HPDE6-E6E7 (cell line): ENCODE data around the gene STIL.
"Not testable (repeated sequence)": the region's sequence is repeated elsewhere in the genome, so short reads cannot be mapped to it uniquely, and the experiment has no call there.

Experiments
- DNase-seq: peaks from one replicate; pipeline ENCODE4 v3.0.0; 2011; ENCODE audit warnings: missing footprints; ENCODE audit errors: extremely low spot score

Gene STIL

GRCh38 chr1:47313915-47314664, at the start of gene STIL:
Gene STIL, minus strand, starts transcription at chr1:47314147. Its CDS starts 3,828 bp downstream, at chr1:47310319.
- DNase-seq: peak; percentile 99

GRCh38 chr1:47362828-47363227, 48.9 kb upstream of the STIL start:
- DNase-seq: no peak

- no peak for DNase-seq
These were observed 47.4 kb upstream of the STIL start for GRCh38 chr1:47361380-47361779.

DNA sequence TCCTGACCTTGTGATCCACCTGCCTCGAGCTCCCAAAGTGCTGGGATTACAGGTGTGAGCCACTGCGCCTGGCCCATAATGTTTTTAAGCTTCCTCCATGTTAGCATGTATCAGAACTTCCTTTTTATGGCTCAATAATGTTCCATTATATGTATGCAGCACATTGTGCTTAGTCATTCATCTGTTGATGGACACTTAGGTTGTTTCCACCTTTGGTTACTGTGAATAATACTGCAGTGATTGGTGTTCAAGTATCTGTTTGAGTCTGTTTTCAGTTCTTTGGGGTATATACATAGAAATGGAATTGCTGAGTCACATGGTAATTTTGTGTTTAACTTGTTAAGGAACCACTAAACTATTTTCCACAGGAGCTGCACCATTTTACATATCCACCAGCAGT, 37.4 kb upstream of the STIL start:
- no peak for DNase-seq

DNA sequence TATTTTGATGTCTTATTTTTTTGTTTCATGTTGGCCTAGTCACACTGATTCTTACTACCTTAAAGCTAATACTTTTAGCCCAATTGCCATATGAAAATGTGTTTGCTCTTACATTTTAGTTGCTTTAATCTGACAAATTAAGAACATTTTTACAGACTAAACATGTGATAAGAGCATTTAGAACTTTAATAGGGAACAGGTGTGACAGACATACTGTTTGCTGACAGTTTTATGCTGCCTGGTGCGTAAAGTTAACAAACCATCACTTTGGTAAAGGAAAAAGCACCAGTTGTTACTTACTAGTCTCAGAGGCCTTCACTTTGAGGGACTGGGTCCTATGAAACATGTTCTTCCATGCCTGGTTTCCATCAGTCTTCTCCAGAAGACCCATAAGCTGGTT, 34.3 kb upstream of the STIL start:
- no peak for DNase-seq

DNA sequence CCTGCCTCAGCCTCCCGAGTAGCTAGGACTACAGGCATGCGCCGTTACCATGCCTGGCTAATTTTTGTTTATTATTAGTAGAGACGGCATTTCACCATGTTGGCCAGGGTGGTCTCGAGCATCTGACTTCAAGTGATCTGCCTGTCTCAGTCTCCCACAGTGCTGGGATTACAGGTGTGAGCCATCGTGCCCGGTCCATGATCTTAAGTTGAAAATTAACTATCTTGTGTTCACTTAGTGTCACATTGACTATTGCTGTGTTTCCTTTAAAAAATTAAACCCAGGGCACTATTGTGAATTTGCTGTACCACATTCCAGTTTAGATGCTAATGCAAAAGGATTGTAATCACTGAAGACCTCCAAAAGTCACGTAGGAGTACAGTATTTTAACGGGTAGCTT, 33.8 kb upstream of the STIL start:
- DNase-seq: no peak

DNA sequence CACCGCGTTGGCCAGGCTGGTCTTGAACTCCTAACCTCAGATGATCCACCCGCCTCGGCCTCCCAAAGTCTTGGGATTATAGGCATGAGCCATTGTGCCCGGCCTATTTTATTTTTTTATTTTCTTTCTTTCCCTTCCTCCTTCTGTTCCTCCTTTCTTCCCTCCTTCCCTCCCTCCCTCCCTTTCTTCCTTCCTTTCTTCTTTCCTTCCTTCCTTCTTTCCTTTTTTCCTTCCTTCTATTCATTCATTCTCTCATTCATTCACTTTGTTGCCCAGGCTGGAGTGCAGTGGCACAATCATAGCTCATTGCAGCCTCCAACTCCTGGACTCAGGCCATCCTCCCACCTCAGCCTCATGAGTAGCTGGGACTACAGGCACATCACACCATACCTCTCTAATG, 33.0 kb upstream of the STIL start:
- not testable (repeated sequence) for DNase-seq

DNA sequence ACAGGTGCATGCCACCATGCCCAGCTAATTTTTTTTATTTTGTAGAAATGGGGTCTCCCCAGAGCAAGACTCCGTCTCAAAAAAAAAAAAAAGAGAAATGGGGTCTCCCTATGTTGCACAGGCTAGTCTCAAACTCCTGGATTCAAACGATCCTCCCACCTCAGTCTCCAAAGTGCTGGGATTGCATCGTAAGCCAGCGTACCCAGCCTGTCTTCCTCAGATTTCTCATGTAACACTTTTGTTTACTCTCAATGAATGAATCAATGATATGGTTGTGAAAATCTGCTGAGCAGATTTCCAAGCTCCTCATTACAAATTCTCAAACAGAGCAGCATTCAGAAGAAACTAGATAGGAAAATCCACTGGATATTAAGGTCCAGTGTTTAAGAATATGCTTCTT, 26.3 kb upstream of the STIL start:
- no peak for DNase-seq

DNA sequence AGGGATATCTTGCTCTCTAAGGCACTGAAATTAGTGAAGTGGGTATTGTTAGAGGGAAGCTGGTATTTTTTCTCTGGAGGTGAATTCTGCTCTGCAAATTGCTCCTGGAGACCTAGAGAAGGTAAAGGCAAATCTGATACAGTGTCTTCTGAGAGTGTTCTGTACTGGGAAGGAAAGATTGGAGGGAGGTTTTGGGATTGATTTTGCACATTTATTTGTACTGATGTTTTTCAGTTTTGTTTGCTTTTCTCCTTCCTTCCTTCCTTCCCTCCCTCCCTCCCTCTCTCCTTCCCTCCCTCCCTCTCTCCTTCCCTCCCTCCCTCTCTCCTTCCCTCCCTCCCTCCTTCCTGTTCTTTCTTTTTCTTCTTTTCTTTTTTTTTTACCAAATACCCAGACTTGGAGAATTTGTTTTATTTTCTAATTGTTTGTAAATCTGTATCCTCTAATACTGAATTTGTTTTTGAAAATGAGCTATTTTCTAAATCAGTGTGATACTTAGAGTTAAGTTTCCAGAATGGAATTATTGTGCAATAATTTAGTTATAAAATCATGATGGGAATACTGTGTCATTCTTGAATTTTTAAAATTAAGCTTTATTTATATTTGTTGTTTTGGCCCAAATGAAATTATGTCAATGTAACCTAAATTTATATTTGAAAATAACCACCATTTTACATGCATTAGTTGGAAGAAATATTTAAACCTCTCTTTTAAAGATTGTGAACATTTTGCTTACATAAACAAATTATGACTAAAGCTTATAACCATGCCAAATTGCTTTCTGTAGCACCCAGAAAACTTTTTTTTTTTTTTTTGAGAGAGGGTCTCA, 24.5 kb upstream of the STIL start:
- no peak for DNase-seq

- no peak for DNase-seq
These were observed 23.4 kb upstream of the STIL start for GRCh38 chr1:47337350-47337749.

GRCh38 chr1:47334765-47335435, 21.0 kb upstream of the STIL start:
- no peak for DNase-seq

DNA sequence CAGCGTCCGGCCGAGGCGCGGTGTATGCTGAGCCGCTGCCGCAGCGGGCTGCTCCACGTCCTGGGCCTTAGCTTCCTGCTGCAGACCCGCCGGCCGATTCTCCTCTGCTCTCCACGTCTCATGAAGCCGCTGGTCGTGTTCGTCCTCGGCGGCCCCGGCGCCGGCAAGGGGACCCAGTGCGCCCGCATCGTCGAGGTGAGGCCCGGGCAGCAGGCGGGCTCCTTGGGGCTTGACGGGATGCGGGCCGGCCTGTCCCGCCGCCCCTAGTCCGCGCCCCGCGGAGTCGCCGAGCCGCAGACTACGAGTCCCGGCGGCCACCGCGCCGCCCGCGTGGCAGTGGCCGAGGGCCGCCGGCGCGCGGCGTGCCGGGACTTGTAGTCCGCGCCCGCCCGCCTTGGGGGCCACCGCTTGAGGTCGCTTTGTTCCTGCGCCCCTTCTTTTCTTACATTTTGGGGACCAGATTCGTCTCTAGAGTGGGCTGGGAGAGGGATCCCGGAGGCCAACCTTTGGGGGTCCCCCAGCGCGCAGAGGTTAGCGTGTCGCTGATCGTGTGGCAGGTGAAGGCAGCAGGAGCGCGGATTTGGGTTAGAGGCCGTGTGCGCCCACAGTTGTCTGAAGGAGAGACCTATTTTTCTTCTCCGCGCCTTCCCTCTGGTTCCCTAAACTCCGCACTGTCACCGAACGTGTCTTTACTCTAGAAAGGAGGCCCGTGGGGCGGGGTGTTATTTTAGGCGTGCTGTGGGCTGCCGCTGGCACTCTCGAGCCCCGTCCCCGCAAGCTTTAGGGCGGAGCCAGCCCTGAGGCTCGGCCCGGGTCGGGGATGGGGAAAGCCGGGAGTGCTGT, 20.2 kb upstream of the STIL start:
- peak; percentile 74 for DNase-seq

DNA sequence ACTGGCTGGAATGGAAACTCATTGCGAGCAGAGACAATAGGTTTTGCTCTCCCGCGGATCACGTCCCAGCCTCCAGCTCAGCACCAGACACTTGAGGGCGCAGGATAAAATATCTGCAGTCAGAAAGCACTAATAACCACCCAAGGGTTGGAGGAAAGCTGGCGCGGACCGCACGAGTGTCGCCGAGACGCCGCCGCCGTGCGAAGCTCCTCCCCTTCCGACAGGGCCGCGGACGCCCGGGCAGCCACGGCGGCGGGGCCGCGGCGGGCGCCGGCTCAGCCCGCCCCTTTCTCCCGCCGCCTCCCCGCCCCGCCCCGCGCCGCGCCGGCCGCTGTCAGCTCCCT, 19.6 kb upstream of the STIL start, which contains the start of gene CMPK1:
Gene CMPK1, plus strand, starts transcription at position 213 of the 344 bp plus-strand sequence. CDS start 156 bp downstream, outside the sequence.
- peak; percentile 63 for DNase-seq

GRCh38 chr1:47332779-47333577, 19.0 kb upstream of the STIL start:
- DNase-seq: no peak

- no peak for DNase-seq
These were observed 17.9 kb upstream of the STIL start for GRCh38 chr1:47331875-47332274.

- DNase-seq: no peak
These were observed 16.3 kb upstream of the STIL start for GRCh38 chr1:47330212-47330611.

- no peak for DNase-seq
These were observed 15.0 kb upstream of the STIL start for GRCh38 chr1:47328992-47329391.

DNA sequence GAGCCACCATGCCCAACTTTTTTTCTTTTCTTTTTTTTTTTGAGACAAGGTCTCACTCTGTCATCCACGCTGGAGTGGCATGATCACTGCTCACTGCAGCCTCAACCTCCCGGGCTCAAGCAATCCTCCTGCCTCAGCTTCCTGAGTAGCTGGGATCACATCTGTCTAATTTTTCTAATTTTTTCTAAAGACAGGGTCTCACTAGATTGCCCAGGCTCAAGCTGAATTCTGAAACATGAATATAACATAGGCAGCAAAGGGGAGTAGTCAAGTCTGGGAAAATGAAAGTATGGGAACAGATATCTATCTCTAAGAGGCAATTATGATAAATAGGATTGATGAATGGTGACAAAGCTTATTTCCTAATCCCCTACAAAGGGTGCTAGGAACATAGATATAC, 12.3 kb upstream of the STIL start:
- DNase-seq: no peak

DNA sequence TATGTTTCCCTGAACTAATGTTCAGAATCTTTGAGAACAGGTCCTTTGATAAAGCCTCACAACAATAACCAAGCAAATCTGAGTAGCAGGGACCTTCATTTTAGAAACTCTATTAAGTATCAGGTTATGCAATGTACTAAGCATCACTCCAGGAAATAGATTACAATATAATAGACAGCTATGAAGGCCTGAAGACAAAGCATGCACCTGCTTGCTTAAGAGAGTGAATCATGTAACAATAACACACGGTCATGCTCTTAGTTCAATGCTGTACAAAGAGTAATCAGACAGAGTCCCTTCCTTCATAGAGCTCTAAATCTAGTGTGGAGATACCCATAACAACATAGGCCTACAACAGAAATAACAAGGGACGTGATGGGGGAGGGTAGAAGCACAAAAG, 11.6 kb upstream of the STIL start:
- peak; percentile 90 for DNase-seq

DNA sequence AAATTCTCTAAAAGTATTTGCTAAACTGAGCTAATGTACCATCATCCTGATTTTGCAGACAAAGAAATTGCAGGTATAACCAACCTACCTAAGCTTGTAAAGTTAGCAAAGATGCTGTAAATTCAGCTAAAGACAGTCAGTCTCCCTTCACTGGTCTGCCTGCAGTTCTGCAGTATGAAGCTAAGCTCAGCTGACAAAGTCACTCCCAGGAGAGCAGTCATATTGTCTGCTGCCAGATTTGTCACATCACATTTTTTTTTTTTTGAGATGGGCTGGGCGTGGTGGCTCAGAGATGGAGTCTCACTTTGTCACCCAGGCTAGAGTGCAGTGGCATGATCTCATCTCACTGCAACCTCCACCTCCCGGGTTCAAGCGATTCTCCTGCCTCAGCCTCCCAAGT, 10.7 kb upstream of the STIL start:
- no peak for DNase-seq

DNA sequence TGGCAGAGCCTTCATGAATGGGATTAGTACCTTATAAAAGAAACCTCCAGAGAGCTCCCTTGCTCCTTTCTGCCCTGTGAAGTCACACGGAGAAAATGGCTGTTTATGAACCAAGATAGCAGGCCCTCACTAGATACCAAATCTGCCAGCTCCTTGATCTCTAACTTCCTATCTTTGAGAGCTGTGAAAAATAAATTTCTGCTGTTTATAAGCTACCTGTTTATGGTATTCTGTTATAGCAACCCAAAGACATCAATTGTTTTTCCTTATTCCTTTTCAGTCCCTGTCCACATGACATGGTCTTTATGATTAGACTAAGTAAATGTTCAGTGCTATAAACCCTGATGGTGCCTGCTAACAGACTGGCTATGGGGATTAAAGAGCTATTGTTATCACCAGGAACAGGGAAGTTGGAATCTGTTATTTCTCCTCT, 9.7 kb upstream of the STIL start:
- DNase-seq: no peak
